Measurements from ENCODE around the gene TWF2. TPM values are rescaled to one million over a fixed set of nuclear protein-coding genes. Genes with fewer than 3 reads are reported as not detected.

The TWF2 gene
- polyA plus RNA-seq, 1 donor from 2014 or later = 61.7 TPM

GRCh38 chr3:52226229-52226817 lies 12.6 kb downstream of the TWF2 start:
- H3K4me3 ChIP-seq (ENCODE audit: low read length) = no peak overlapping the region
- H4K20me1 ChIP-seq (ENCODE audit: insufficient read depth) = no peaks in the 10 kb centered on the region
- TF ChIP-seq TAF1 (IDR thresholded peaks at IDR 0.05; ENCODE audit: low read depth) (no peak), MXI1 (conservative IDR thresholded peaks at IDR 0.05; ENCODE audit: poor library complexity, severe bottlenecking) (no peak), EZH2 (IDR thresholded peaks at IDR 0.05; ENCODE audit: borderline replicate concordance, insufficient read depth, low read length, poor library complexity, severe bottlenecking) (no peak)
- TF ChIP-seq, protein P1, sequence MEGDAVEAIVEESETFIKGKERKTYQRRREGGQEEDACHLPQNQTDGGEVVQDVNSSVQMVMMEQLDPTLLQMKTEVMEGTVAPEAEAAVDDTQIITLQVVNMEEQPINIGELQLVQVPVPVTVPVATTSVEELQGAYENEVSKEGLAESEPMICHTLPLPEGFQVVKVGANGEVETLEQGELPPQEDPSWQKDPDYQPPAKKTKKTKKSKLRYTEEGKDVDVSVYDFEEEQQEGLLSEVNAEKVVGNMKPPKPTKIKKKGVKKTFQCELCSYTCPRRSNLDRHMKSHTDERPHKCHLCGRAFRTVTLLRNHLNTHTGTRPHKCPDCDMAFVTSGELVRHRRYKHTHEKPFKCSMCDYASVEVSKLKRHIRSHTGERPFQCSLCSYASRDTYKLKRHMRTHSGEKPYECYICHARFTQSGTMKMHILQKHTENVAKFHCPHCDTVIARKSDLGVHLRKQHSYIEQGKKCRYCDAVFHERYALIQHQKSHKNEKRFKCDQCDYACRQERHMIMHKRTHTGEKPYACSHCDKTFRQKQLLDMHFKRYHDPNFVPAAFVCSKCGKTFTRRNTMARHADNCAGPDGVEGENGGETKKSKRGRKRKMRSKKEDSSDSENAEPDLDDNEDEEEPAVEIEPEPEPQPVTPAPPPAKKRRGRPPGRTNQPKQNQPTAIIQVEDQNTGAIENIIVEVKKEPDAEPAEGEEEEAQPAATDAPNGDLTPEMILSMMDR (IDR thresholded peaks at IDR 0.05; ENCODE audit: poor library complexity, severe bottlenecking) = no peak
- no peaks in the 10 kb centered on the region for H3F3A ChIP-seq (ENCODE audit: insufficient read depth, low read length, poor library complexity, severe bottlenecking)
- no peak overlapping the region for H3K4me2 ChIP-seq (ENCODE audit: low read length)
- no peaks in the 10 kb centered on the region for H3K9me2 ChIP-seq (ENCODE audit: insufficient read depth, low read length)
- no peak overlapping the region for H3K9ac ChIP-seq (ENCODE audit: low read length)
- H2AFZ ChIP-seq (ENCODE audit: low read depth, low read length) = no peak overlapping the region
- peaks cover 8% of the 10 kb centered on the region for H3K36me3 ChIP-seq (ENCODE audit: insufficient read depth, low read length)
- no peaks in the 10 kb centered on the region for H3K9me3 ChIP-seq (ENCODE audit: low read length)
- H3K79me2 ChIP-seq (replicated peaks; ENCODE audit: insufficient read depth, low read length) = no peaks in the 10 kb centered on the region
- H3K27ac ChIP-seq (ENCODE audit: low read length) = no peak overlapping the region
- no peaks in the 10 kb centered on the region for H3K27me3 ChIP-seq (ENCODE audit: insufficient read depth, low read depth, low read length)

GRCh38 chr3:52225452-52226228 lies 13.3 kb downstream of the TWF2 start, which contains the start of gene TLR9:
Gene TLR9, minus strand, starts transcription at chr3:52225645. Its CDS starts 116 bp downstream, at chr3:52225529.
- H3K9me2 ChIP-seq (ENCODE audit: insufficient read depth, low read length) = no peaks in the 10 kb centered on the region
- no peak for TF ChIP-seq MXI1 (conservative IDR thresholded peaks at IDR 0.05; ENCODE audit: poor library complexity, severe bottlenecking)
- TF ChIP-seq TAF1 (IDR thresholded peaks at IDR 0.05; ENCODE audit: low read depth) = no peak
- peaks cover 5% of the 10 kb centered on the region for H3K36me3 ChIP-seq (ENCODE audit: insufficient read depth, low read length)
- no peak within 1 kb of the TSS for H2AFZ ChIP-seq (ENCODE audit: low read depth, low read length)
- no peaks in the 10 kb centered on the region for H3K9me3 ChIP-seq (ENCODE audit: low read length)
- no peak within 1 kb of the TSS for H3K27ac ChIP-seq (ENCODE audit: low read length)
- no peak within 1 kb of the TSS for H3K9ac ChIP-seq (ENCODE audit: low read length)
- H4K20me1 ChIP-seq (ENCODE audit: insufficient read depth) = no peaks in the 10 kb centered on the region
- H3K79me2 ChIP-seq (replicated peaks; ENCODE audit: insufficient read depth, low read length) = no peaks in the 10 kb centered on the region
- no peak within 1 kb of the TSS for H3K4me3 ChIP-seq (ENCODE audit: low read length)
- H3K27me3 ChIP-seq (ENCODE audit: insufficient read depth, low read depth, low read length) = no peaks in the 10 kb centered on the region
- no peak within 1 kb of the TSS for H3K4me2 ChIP-seq (ENCODE audit: low read length)
- no peaks in the 10 kb centered on the region for H3F3A ChIP-seq (ENCODE audit: insufficient read depth, low read length, poor library complexity, severe bottlenecking)

DNA sequence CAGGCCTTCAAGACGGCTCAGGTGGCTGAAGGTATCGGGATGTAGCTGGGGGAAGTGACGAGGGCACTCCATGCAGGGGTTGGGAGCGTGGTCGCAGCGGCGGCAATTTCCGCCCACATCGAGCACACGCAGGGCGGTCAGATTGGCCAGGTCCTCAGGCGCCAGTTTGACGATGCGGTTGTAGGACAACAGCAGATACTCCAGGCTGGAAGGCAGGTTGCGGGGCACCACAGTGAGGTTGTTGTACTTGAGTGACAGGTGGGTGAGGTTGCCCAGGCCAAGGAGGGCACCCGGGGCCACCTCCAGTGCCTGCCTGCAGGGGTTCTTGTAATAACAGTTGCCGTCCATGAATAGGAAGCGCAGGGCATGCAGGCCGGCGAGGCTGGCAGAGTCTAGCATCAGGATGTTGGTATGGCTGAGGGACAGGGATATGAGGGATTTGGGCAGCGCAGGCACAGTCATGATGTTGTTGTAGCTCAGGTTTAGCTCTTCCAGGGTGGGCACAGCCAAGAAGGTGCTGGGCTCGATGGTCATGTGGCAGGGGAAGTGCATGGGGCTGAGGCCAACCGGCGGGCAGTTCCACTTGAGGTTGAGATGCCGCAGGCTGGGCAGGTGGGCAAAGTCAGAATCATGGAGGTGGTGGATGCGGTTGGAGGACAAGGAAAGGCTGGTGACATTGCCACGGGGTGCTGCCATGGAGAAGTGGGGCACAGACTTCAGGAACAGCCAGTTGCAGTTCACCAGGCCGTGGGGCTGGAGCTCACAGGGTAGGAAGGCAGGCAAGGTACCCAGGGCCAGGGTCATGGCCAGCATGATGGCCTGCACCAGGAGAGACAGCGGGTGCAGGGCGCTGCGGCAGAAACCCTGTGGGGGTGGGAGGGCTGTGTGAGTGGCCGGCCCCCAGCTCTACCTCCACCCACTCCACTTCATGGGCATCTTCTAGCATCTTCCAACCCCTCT lies 15.2 kb downstream of the TWF2 start:
- H3K9me3 ChIP-seq (ENCODE audit: low read length) = no peaks in the 10 kb centered on the region
- no peaks in the 10 kb centered on the region for H3K9me2 ChIP-seq (ENCODE audit: insufficient read depth, low read length)

More for the DNA sequence above, 15.2 kb downstream of the TWF2 start:
- no peak overlapping the region for H3K4me3 ChIP-seq (ENCODE audit: low read length)
- no peaks in the 10 kb centered on the region for H3F3A ChIP-seq (ENCODE audit: insufficient read depth, low read length, poor library complexity, severe bottlenecking)
- no peaks in the 10 kb centered on the region for H3K27me3 ChIP-seq (ENCODE audit: insufficient read depth, low read depth, low read length)
- no peaks in the 10 kb centered on the region for H4K20me1 ChIP-seq (ENCODE audit: insufficient read depth)
- no peak for TF ChIP-seq REST (IDR thresholded peaks at IDR 0.05; ENCODE audit: borderline replicate concordance)
- no peak for TF ChIP-seq TAF1 (IDR thresholded peaks at IDR 0.05; ENCODE audit: low read depth)
- no peak for TF ChIP-seq RAD21 (conservative IDR thresholded peaks at IDR 0.05)
- TF ChIP-seq POLR2AphosphoS5 (IDR thresholded peaks at IDR 0.05) = no peak
- no peak for TF ChIP-seq EP300 (conservative IDR thresholded peaks at IDR 0.05; ENCODE audit: poor library complexity, severe bottlenecking)
- TF ChIP-seq SMC3 (conservative IDR thresholded peaks at IDR 0.05; ENCODE audit: poor library complexity) = no peak
- TF ChIP-seq, protein P1 (IDR thresholded peaks at IDR 0.05; ENCODE audit: poor library complexity, severe bottlenecking) = no peak
- no peak for TF ChIP-seq EZH2 (IDR thresholded peaks at IDR 0.05; ENCODE audit: borderline replicate concordance, insufficient read depth, low read length, poor library complexity, severe bottlenecking)
- TF ChIP-seq MXI1 (conservative IDR thresholded peaks at IDR 0.05; ENCODE audit: poor library complexity, severe bottlenecking) = no peak
- no peak overlapping the region for H2AFZ ChIP-seq (ENCODE audit: low read depth, low read length)
- H3K4me2 ChIP-seq (ENCODE audit: low read length) = no peak overlapping the region
- H3K36me3 ChIP-seq (ENCODE audit: insufficient read depth, low read length) = no peaks in the 10 kb centered on the region
- no peak overlapping the region for H3K27ac ChIP-seq (ENCODE audit: low read length)
- no peaks in the 10 kb centered on the region for H3K79me2 ChIP-seq (replicated peaks; ENCODE audit: insufficient read depth, low read length)
- no peak overlapping the region for H3K9ac ChIP-seq (ENCODE audit: low read length)

Data from neural cell (in vitro differentiated cells).